CD4-positive, alpha-beta memory T cell (primary cell): Measurements from ENCODE around the gene OTUD3. TPM values are rescaled to one million over a fixed set of nuclear protein-coding genes. Genes with fewer than 3 reads are reported as not detected.
"Not testable (repeated sequence)": the region's sequence is repeated elsewhere in the genome, so short reads cannot be mapped to it uniquely, and the experiment has no call there.

Experiments used
- CTCF ChIA-PET: fragments of 350-600 bp; sonication (Branson Sonifier 250); formaldehyde crosslinking; loops from one replicate; lab custom pipeline; 2021; ENCODE audit warnings: inconsistent platforms; ENCODE audit not compliant: partially characterized antibody; lab: Charles Lee
- POLR2A ChIA-PET: fragments of 350-600 bp; sonication (Branson Sonifier 250); formaldehyde crosslinking; loops from one replicate; lab custom pipeline; 2021; ENCODE audit not compliant: partially characterized antibody; lab: Charles Lee
- DNase-seq, 5 donors: peaks; one replicate each; pipeline versions ENCODE4 v3.0.0 to v3.0.0-alpha.2; 2020 to 2022; ENCODE audit warnings: mixed read lengths in 1 of 5
- H3K27ac ChIP-seq: one replicate; pipeline ENCODE4 v1.7.0; 2013; ENCODE audit warnings: low read depth, low read length
- H3K27me3 ChIP-seq: 2 replicates; pipeline ENCODE4 v1.7.0; 2013; ENCODE audit warnings: mild to moderate bottlenecking, low read length, moderate library complexity; ENCODE audit not compliant: insufficient read depth
- H3K36me3 ChIP-seq: 2 replicates; pipeline ENCODE4 v1.7.0; 2013; ENCODE audit warnings: mild to moderate bottlenecking, low read length, moderate library complexity; ENCODE audit not compliant: insufficient read depth
- H3K4me1 ChIP-seq: 2 replicates; pipeline ENCODE4 v1.7.0; 2013; ENCODE audit warnings: mild to moderate bottlenecking, low read length, moderate library complexity; ENCODE audit not compliant: insufficient read depth
- H3K4me3 ChIP-seq, 2 donors: one replicate each; pipeline ENCODE4 v1.7.0; 2013; ENCODE audit warnings: low read length in 2 of 2, mild to moderate bottlenecking in 1 of 2
- H3K9me3 ChIP-seq, 2 donors: one replicate each; pipeline ENCODE4 v1.7.0; 2013; ENCODE audit warnings: low read length in 2 of 2, control low read depth in 1 of 2; ENCODE audit not compliant: control insufficient read depth in 1 of 2
- H3K27ac Mint-ChIP-seq, 7 donors: one replicate each; pipeline ENCODE4 v1.8.0; 2020 to 2021; ENCODE audit warnings: mixed read lengths in 7 of 7, mild to moderate bottlenecking in 6 of 7, inconsistent platforms in 3 of 7, moderate library complexity in 3 of 7
- H3K27me3 Mint-ChIP-seq, 2 donors: one replicate each; pipeline ENCODE4 v1.8.0; 2020 to 2021; ENCODE audit warnings: mixed read lengths in 2 of 2
- H3K36me3 Mint-ChIP-seq, 2 donors: one replicate each; pipeline ENCODE4 v1.8.0; 2020 to 2021; ENCODE audit warnings: mixed read lengths in 2 of 2, inconsistent platforms in 1 of 2, mild to moderate bottlenecking in 1 of 2
- H3K4me1 Mint-ChIP-seq, 4 donors: one replicate each; pipeline ENCODE4 v1.8.0; 2020 to 2021; ENCODE audit warnings: mixed read lengths in 4 of 4, mild to moderate bottlenecking in 1 of 4
- H3K4me3 Mint-ChIP-seq, 8 donors: one replicate each; pipeline ENCODE4 v1.8.0; 2020 to 2021; ENCODE audit warnings: mixed read lengths in 8 of 8, mild to moderate bottlenecking in 7 of 8, moderate library complexity in 6 of 8, inconsistent platforms in 3 of 8
- H3K9me3 Mint-ChIP-seq, 8 donors: one replicate each; pipeline ENCODE4 v1.8.0; 2020 to 2021; ENCODE audit warnings: mixed read lengths in 8 of 8, mild to moderate bottlenecking in 5 of 8, inconsistent platforms in 3 of 8, moderate library complexity in 1 of 8
- intact Hi-C: fragments of 100-400 bp; cut with micrococcal nuclease; formaldehyde crosslinking; loops from one replicate; pipeline ENCODE4 v1.15.1; 2023
- polyA plus RNA-seq, 2 donors: library from polyadenylated mRNA; unstranded; fragments of 300-500 nt; fragmentation: Illumina TruSeq; gene quantifications; one replicate each; pipeline ENCODE4 v1.2.3, GENCODE V29; 2021
- total RNA-seq, 2 experiments: library from RNA; stranded (reverse); gene quantifications; one replicate each; pipeline ENCODE4 v1.2.3, GENCODE V29; 2021

Gene OTUD3
- total and polyA plus RNA-seq, 4 experiments from 2014 or later, result 1.8 to 18.7 (median 10.8) TPM

GRCh38 chr1:19847334-19847733 is 34.9 kb upstream of the OTUD3 start:
- H3K9me3 Mint-ChIP-seq, H3K36me3 Mint-ChIP-seq, H3K27ac ChIP-seq, DNase-seq, H3K4me3 Mint-ChIP-seq, H3K36me3 ChIP-seq, H3K9me3 ChIP-seq, H3K4me3 ChIP-seq, intact Hi-C loops, POLR2A ChIA-PET, H3K4me1 Mint-ChIP-seq, H3K27ac Mint-ChIP-seq, H3K27me3 ChIP-seq, H3K4me1 ChIP-seq: not testable (repeated sequence)
- CTCF ChIA-PET, result interaction anchor here (1.2 kb wide), 1 partner anchor 185 kb away, joined by 4 read pairs; no protein-coding TSS in a partner anchor
- H3K27me3 Mint-ChIP-seq, result peaks cover 8 to 15% of the 10 kb centered on the region in 2 donors

GRCh38 chr1:19849307-19849706 is 32.9 kb upstream of the OTUD3 start:
- H3K9me3 Mint-ChIP-seq, intact Hi-C loops: not testable (repeated sequence)

GRCh38 chr1:19850214-19850613 is 32.0 kb upstream of the OTUD3 start:
- intact Hi-C loops, result no loop called here
- Histone ChIP-seq H3K27ac (no peak overlapping the region), H3K27me3 (no peaks in the 10 kb centered on the region), H3K9me3 (no peaks in the 10 kb centered on the region), H3K36me3 (no peaks in the 10 kb centered on the region), H3K4me3 (no peak overlapping the region), H3K4me1 (no peaks in the 10 kb centered on the region)
- Mint-ChIP-seq H3K27me3 (peaks cover 6 to 12% of the 10 kb centered on the region in 2 donors), H3K4me3 (no peak overlapping the region), H3K36me3 (no peaks in the 10 kb centered on the region), H3K27ac (no peak overlapping the region), H3K9me3 (peaks cover 0 to 4% (median 0%) of the 10 kb centered on the region in 8 donors), H3K4me1 (no peaks in the 10 kb centered on the region)
- DNase-seq, result no peak
- ChIA-PET CTCF (no interaction called here), POLR2A (no interaction called here)

More at GRCh38 chr1:19849307-19849706, 32.9 kb upstream of the OTUD3 start:
- H3K4me3 Mint-ChIP-seq, H3K36me3 Mint-ChIP-seq, H3K27ac ChIP-seq, H3K4me3 ChIP-seq, DNase-seq, POLR2A ChIA-PET, H3K27me3 ChIP-seq, H3K4me1 ChIP-seq, H3K36me3 ChIP-seq, H3K4me1 Mint-ChIP-seq, H3K27ac Mint-ChIP-seq, H3K9me3 ChIP-seq: not testable (repeated sequence)
- peaks cover 8 to 18% of the 10 kb centered on the region in 2 donors for H3K27me3 Mint-ChIP-seq
- CTCF ChIA-PET, result interaction anchor here (1.5 kb wide), 1 partner anchor 88 kb away, joined by 3 read pairs; no protein-coding TSS in a partner anchor

GRCh38 chr1:19852036-19852435 is 30.2 kb upstream of the OTUD3 start:
- intact Hi-C loops, result no loop called here
- Mint-ChIP-seq H3K4me3 (no peak overlapping the region), H3K4me1 (no peaks in the 10 kb centered on the region), H3K27ac (no peak overlapping the region), H3K36me3 (no peaks in the 10 kb centered on the region), H3K9me3 (peaks cover 0 to 4% (median 0%) of the 10 kb centered on the region in 8 donors), H3K27me3 (peaks cover 6 to 10% of the 10 kb centered on the region in 2 donors)
- Histone ChIP-seq H3K27me3 (no peaks in the 10 kb centered on the region), H3K4me1 (no peaks in the 10 kb centered on the region), H3K27ac (no peak overlapping the region), H3K36me3 (no peaks in the 10 kb centered on the region), H3K4me3 (no peak overlapping the region), H3K9me3 (no peaks in the 10 kb centered on the region)
- ChIA-PET POLR2A (no interaction called here), CTCF (no interaction called here)
- DNase-seq, result no peak

DNA sequence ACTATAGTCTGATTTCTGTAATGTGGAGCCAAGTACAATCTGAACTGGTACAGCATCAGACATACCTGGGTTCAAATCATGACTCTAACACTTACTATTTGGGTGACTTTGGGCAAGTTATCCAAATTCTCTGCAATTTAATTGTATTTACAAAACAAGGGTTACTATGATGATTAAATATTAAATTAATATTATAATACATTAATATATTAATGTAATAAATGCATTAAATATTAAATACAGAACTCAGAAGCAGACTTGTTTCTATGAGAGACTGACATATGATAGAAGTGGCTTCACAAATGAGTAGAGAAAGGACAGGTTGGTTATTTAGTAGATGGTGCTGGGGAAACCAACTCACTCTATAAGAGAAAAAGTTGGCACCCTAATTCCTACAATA is 27.3 kb upstream of the OTUD3 start:
- Mint-ChIP-seq H3K4me3 (no peak overlapping the region), H3K4me1 (no peaks in the 10 kb centered on the region), H3K9me3 (peaks cover 0 to 4% (median 0%) of the 10 kb centered on the region in 8 donors), H3K36me3 (no peaks in the 10 kb centered on the region), H3K27ac (no peak overlapping the region), H3K27me3 (peaks cover 11 to 17% of the 10 kb centered on the region in 2 donors)
- DNase-seq, result no peak
- no peak overlapping the region for H3K27ac ChIP-seq
- intact Hi-C loops, result no loop called here
- no peaks in the 10 kb centered on the region for H3K9me3 ChIP-seq
- POLR2A ChIA-PET, result no interaction called here
- no peaks in the 10 kb centered on the region for H3K4me1 ChIP-seq
- CTCF ChIA-PET, result interaction anchor here (0.6 kb wide), 1 partner anchor 358 kb away, joined by 5 read pairs; no protein-coding TSS in a partner anchor
- no peaks in the 10 kb centered on the region for H3K36me3 ChIP-seq
- H3K27me3 ChIP-seq, result no peaks in the 10 kb centered on the region
- H3K4me3 ChIP-seq, result no peak overlapping the region

- CTCF ChIA-PET, result no interaction called here
- H3K27me3 Mint-ChIP-seq, result peaks cover 13 to 26% of the 10 kb centered on the region in 2 donors
Measured at GRCh38 chr1:19858893-19859292, 23.3 kb upstream of the OTUD3 start.

GRCh38 chr1:19859876-19860275 is 22.3 kb upstream of the OTUD3 start:
- no peaks in the 10 kb centered on the region for H3K4me1 ChIP-seq
- no peak overlapping the region for H3K4me3 ChIP-seq
- intact Hi-C loops, result no loop called here
- H3K4me3 Mint-ChIP-seq, result no peak overlapping the region
- no peaks in the 10 kb centered on the region for H3K4me1 Mint-ChIP-seq
- H3K27ac ChIP-seq, result no peak overlapping the region
- peaks cover 2 to 17% (median 5%) of the 10 kb centered on the region in 8 donors for H3K9me3 Mint-ChIP-seq
- no peaks in the 10 kb centered on the region for H3K36me3 ChIP-seq
- ChIA-PET CTCF (no interaction called here), POLR2A (no interaction called here)
- peaks cover 0 to 5% of the 10 kb centered on the region in 2 donors for H3K36me3 Mint-ChIP-seq
- H3K27me3 ChIP-seq, result no peaks in the 10 kb centered on the region
- H3K27me3 Mint-ChIP-seq, result peaks cover 11 to 26% of the 10 kb centered on the region in 2 donors
- no peaks in the 10 kb centered on the region for H3K9me3 ChIP-seq
- no peak overlapping the region for H3K27ac Mint-ChIP-seq
- no peak for DNase-seq

More at GRCh38 chr1:19858893-19859292, 23.3 kb upstream of the OTUD3 start:
- Mint-ChIP-seq H3K27ac (no peak overlapping the region), H3K9me3 (peaks cover 2 to 11% (median 5%) of the 10 kb centered on the region in 8 donors), H3K36me3 (peaks cover 0 to 5% of the 10 kb centered on the region in 2 donors), H3K4me1 (no peaks in the 10 kb centered on the region), H3K4me3 (no peak overlapping the region)
- POLR2A ChIA-PET, result interaction anchor here (0.6 kb wide), 1 partner anchor 21 kb away, joined by 4 read pairs; no protein-coding TSS in a partner anchor
- H3K9me3 ChIP-seq, result no peaks in the 10 kb centered on the region
- no peaks in the 10 kb centered on the region for H3K36me3 ChIP-seq
- H3K4me1 ChIP-seq, result no peaks in the 10 kb centered on the region
- H3K4me3 ChIP-seq, result no peak overlapping the region
- no peaks in the 10 kb centered on the region for H3K27me3 ChIP-seq
- no peak overlapping the region for H3K27ac ChIP-seq
- intact Hi-C loops, result no loop called here
- DNase-seq, result no peak
